HEK293T (cell line): ENCODE results near the gene PRKCB.

Experiments used
- ARNT ChIP-seq: fragments of 450-650 bp; IDR thresholded peaks from 2 replicates; pipeline ENCODE4 v1.6.1; 2017; ENCODE audit warnings: mild to moderate bottlenecking
- BHLHE40 ChIP-seq: fragments of 450-650 bp; IDR thresholded peaks from 2 replicates; pipeline ENCODE4 v1.6.1; 2016; ENCODE audit warnings: mild to moderate bottlenecking, moderate library complexity, borderline replicate concordance
- CTBP1 ChIP-seq: fragments of 450-650 bp; IDR thresholded peaks from 2 replicates; pipeline ENCODE4 v1.6.1; 2016; ENCODE audit warnings: borderline replicate concordance
- FOXA1 ChIP-seq: fragments of 450-650 bp; IDR thresholded peaks from 2 replicates; pipeline ENCODE4 v1.6.1; 2016; ENCODE audit warnings: mild to moderate bottlenecking
- FOXM1 ChIP-seq: fragments of 450-650 bp; IDR thresholded peaks from 2 replicates; pipeline ENCODE4 v1.6.1; 2017; ENCODE audit warnings: mild to moderate bottlenecking, borderline replicate concordance
- HDGF ChIP-seq: fragments of 450-650 bp; IDR thresholded peaks from 2 replicates; pipeline ENCODE4 v1.6.1; 2017; ENCODE audit warnings: antibody characterized with exemption, borderline replicate concordance
- LEF1 ChIP-seq: fragments of 450-650 bp; IDR thresholded peaks from 2 replicates; pipeline ENCODE4 v1.6.1; 2017; ENCODE audit warnings: mild to moderate bottlenecking, borderline replicate concordance
- NFRKB ChIP-seq: fragments of 450-650 bp; IDR thresholded peaks from 2 replicates; pipeline ENCODE4 v1.6.1; 2016; ENCODE audit warnings: mild to moderate bottlenecking, moderate library complexity
- SP1 ChIP-seq: fragments of 450-650 bp; IDR thresholded peaks from 2 replicates; pipeline ENCODE4 v1.6.1; 2017
- SUZ12 ChIP-seq: fragments of 450-650 bp; IDR thresholded peaks from 2 replicates; pipeline ENCODE4 v1.6.1; 2016; ENCODE audit warnings: mild to moderate bottlenecking
- TARDBP ChIP-seq: fragments of 450-650 bp; IDR thresholded peaks from 2 replicates; pipeline ENCODE4 v1.6.1; 2016
- ZNF384 ChIP-seq: fragments of 450-650 bp; IDR thresholded peaks from 2 replicates; pipeline ENCODE4 v1.6.1; 2016
- TF ChIP-seq, protein P1 (sequence below): fragments of 450-650 bp; IDR thresholded peaks from 2 replicates; pipeline ENCODE4 v1.6.1; 2016

DNA sequence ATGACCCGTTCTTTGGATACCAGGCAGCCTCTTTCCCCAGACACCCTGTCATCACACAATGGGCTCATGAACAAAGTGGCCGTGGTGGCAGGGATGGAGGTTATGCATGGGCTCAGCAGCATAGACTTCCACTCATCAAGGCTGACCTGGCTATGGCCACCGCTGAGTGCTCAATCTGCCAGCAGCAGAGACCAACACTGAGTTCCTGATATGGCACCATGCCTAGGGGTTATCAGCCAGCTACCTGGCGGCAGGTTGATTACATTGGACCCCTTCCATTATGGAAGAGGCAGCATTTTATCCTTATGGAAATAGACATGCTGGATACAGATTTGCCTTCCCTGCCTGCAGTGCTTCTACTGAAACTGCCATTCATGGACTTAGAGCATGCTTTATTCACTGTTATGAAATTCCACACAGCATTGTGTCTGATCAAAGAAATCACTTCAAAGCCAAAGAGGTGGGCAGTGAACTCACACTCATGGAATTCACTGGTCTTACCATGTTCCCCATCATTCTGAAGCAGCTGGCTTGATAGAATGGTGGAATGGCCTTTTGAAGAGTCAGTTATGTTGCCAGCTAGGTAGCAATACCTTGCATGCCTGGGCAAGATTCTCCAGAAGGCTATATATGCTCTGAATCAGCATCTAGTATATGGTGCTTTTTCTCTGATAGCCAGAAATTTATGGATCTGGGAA, 160.6 kb downstream of the PRKCB start:
- TF ChIP-seq, protein P1, sequence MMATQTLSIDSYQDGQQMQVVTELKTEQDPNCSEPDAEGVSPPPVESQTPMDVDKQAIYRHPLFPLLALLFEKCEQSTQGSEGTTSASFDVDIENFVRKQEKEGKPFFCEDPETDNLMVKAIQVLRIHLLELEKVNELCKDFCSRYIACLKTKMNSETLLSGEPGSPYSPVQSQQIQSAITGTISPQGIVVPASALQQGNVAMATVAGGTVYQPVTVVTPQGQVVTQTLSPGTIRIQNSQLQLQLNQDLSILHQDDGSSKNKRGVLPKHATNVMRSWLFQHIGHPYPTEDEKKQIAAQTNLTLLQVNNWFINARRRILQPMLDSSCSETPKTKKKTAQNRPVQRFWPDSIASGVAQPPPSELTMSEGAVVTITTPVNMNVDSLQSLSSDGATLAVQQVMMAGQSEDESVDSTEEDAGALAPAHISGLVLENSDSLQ, result no peak
- TF ChIP-seq SUZ12, result no peak
- no peak for TF ChIP-seq BHLHE40
- no peak for TF ChIP-seq HDGF
- TF ChIP-seq FOXM1, result no peak
- TF ChIP-seq SP1, result no peak
- TF ChIP-seq TARDBP, result no peak
- TF ChIP-seq ZNF384, result no peak
- TF ChIP-seq CTBP1, result no peak
- TF ChIP-seq LEF1, result no peak
- no peak for TF ChIP-seq ARNT
- TF ChIP-seq NFRKB, result no peak
- TF ChIP-seq FOXA1, result no peak
